Fibroblast of peridontal ligament (primary cell): ENCODE data around the gene ENHO.
"Not testable (repeated sequence)": the region's sequence is repeated elsewhere in the genome, so short reads cannot be mapped to it uniquely, and the experiment has no call there.

Experiments
- DNase-seq: peaks from one replicate; pipeline ENCODE4 v3.0.0-alpha.2; 2010; ENCODE audit errors: extremely low read depth

ENHO gene

GRCh38 chr9:34506623-34507022, 16.2 kb downstream of the ENHO start:
- no peak for DNase-seq

- DNase-seq: no peak
These were observed 17.2 kb downstream of the ENHO start for GRCh38 chr9:34505370-34506120.

DNA sequence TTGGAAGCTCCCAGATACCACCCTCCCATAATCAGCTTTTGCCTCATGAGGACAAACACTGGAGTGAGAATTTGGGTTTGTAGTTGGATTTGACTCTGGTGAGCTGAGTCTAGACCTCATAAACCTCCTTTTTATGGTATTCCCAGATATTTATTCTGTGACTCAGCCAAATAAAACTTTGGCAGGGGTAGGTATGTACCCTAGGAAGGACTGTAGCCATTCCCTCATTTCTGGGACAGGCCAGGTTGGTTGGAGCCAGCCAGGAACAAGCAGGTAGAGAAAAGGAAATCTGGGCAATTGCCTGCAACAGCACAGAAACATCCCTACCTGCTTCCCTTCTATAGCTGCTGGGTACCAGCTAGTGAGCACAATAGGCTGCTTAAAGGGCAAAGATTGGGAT, 19.4 kb downstream of the ENHO start:
- DNase-seq: no peak

- no peak for DNase-seq
These were observed 19.9 kb downstream of the ENHO start for GRCh38 chr9:34502891-34503290.

- DNase-seq: no peak
These were observed 20.3 kb downstream of the ENHO start for GRCh38 chr9:34502471-34502870.

DNA sequence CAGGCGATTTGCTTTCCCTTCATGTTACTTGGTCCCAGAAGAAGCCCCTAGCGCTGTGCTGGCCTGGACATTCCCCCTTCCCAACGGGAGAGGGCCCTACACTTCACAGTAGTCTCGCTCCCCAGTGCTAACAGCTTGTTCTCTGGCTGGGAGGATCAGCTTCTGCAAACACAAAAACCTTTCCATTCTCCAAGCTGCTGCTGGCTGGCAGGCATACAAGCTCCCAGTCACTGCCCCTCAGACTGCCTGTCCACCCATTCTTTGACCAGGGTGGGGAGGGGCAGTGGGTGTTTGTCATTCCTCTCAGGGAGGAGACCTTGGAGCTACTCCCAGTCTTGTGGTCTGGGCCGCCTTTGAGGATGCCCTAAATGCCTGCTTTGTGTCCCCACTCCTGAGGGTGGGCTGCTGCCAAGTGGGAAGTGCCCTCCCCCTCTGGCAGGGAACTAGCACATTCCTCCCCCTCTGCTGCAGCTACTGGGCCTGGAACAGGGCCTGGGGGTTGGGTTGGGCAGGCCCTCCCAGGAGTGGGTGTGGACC, 20.8 kb downstream of the ENHO start:
- peak; percentile 67 for DNase-seq

DNA sequence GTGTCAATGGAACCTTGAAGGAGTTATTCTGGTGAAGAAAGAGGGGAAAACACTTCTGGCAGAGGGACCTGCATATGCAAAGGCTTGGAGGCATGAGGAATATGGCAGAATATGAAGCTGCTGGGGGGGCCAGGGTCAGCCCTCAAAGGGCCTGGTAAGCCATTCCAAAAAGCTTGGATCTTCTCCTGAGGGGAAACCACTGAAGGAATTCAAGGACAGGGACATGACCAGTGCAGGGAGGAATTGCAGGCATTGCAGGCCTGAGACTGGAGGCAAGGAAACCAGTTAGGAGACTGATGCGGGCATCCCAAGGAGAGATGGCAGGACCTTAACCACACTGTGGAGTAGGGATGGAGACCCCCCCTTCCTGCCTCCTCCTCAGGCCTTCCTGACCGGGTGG, 21.4 kb downstream of the ENHO start:
- DNase-seq: no peak

GRCh38 chr9:34500623-34501267, 22.0 kb downstream of the ENHO start:
- peak; percentile 38 for DNase-seq

DNA sequence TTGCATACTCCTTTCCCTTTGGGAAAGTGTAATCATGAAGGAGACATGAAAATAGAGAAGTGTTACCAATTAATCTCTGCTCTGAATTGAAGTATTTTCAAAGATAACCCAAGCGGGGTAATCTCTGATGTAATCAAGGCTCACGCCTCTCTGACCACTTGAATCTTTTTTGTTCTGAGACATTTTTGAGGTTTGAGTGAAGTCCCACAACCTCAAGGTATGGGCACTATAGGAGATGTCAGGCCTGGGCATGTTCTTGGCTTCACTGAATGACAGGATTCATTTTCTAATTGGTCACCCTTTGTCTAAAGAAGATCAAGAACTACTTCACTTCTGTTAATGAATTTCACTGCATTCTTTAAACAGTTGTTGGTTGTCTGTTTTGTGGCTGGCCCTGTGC, 23.7 kb downstream of the ENHO start:
- DNase-seq: no peak

GRCh38 chr9:34498553-34498952, 24.2 kb downstream of the ENHO start:
- no peak for DNase-seq

DNA sequence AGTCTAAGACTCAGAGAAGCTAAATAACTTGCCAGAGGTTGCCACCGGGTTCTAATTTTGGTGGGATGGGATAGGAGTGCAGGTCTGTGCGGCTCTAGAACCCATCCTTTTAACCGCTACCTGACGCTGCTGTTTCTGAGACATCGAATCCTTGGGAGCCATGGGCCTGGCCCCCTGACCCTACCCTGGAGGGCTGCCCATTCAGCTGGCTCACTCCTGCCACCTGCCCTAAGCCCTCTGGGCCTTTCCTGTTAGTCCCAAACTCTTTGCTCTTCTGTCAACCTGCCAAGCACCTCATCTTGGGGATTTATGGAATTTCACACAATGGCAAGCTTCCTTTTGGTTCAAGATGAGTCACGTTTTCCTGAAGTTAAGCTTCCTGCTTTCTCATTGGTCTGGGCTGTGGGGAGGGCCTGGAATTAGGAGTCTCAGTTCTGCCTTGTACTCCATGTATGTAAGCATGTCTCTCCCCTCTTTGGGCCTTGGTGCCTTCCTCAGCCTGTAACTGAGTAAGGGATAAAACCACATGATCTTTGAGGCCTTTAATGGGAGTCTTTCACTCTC, 26.6 kb downstream of the ENHO start:
- no peak for DNase-seq

DNA sequence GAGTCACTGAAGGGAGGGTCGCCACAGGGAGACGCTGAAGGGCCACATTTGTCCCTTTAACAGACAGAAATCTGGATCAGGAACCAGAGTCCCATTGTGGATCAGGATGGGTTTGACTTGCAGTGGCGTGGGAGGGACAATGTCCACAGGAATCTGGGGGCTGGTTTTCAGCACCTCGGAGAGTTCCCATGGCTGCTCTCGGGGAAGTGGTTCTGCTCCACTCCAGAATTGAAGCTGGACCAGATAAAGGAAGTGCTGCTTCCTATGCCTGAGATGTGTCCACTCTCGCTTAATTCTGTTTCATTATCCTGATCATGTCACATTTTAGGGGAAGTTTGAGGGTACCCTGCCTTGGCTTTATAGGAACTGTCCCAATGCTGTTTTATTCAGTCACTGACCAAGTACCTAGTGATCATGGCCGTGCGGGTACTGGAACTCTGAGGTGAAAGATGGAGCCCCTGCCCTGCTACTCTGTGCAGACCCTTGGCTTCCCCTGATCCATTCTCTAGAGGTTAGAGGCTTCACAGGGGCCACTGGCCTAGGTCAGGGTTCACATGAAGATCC, 28.7 kb downstream of the ENHO start:
- DNase-seq: peak; percentile 51

DNA sequence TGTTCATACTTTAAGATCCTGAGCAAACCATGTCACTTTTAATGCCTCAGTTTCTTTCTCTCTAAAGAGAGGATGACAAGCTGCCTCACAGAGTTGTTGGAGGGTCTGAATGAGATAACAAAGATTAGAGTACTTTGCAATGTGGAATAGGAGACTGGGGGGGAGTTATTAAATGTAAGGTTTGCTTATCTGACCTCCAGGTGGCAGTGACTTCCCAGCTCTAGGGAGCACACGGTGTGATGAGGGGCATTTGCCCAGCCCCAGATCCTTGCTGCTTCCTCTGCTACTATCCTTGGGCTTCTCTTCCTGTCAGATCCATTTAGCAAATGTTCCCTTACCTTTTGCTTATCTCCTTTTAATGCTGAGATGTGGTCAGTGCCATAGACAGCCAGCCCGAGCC, 30.7 kb downstream of the ENHO start:
- no peak for DNase-seq

- DNase-seq: no peak
These were observed 31.2 kb downstream of the ENHO start for GRCh38 chr9:34491596-34491995.

- DNase-seq: no peak
These were observed 32.0 kb downstream of the ENHO start for GRCh38 chr9:34490760-34491159.

GRCh38 chr9:34490360-34490759, 32.4 kb downstream of the ENHO start:
- DNase-seq: no peak

DNA sequence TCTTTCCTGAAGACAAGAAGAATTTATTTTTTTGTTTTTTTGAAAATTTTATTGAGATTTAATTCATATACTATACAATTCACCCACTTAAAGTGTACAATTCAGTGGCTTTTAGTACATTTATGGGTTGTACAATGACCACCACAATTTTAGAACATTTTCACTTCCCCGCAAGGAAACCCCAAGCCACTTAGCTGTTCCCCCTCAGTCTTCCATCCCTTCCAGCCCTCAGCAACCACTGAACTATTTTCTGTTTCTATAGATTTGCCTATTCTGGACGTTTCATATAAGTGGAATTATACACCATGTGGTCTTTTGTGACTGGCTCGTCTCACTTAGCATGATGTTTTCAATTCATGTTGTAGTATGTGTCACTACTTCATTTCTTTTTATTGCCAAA, 36.2 kb downstream of the ENHO start:
- no peak for DNase-seq

DNA sequence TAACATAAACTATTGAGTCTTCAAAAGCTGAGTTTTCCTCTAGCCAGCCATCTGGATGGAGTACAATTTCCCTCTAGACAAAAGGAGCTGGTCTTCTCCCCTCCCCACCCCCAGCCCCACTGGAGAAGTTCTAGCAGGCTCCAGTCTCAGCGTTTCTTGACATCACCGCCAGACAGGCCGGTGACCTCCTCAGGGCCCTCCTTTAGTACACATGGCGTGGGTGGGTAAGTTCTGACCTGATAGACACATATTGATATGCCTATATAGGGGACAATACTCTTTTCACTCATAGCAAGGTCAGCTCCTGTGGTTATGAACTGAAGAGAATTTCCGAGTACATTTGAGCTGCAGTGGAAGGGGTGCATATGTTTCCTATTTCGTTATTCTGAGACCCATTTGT, 37.0 kb downstream of the ENHO start:
- DNase-seq: no peak

DNA sequence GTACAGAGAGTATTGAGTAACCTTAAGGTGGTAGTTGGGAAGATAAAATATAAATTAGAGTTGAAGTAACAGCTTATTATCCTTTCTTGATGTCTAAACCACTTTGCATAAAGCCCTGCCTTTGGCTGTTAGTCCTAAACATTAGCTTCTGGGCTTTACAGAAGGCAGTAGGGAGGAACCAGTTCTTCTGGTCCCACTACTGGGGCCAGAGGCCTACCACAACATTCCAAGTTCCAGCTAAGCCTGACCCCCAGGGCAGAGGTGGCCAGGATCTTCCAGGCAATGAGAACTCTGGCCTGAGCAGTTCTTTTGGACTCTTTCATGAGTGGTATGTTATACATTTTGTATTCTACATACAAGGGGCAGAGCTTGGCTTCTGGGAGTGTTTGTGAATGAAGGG, 38.1 kb downstream of the ENHO start:
- no peak for DNase-seq

GRCh38 chr9:34482746-34483145, 40.0 kb downstream of the ENHO start:
- DNase-seq: not testable (repeated sequence)

GRCh38 chr9:34481620-34482019, 41.2 kb downstream of the ENHO start:
- DNase-seq: not testable (repeated sequence)

- DNase-seq: no peak
These were observed 43.3 kb downstream of the ENHO start for GRCh38 chr9:34479431-34479866.

- DNase-seq: no peak
These were observed 45.2 kb downstream of the ENHO start for GRCh38 chr9:34477541-34477940.
